Measurements from ENCODE around the gene ART3.

Gene ART3

DNA sequence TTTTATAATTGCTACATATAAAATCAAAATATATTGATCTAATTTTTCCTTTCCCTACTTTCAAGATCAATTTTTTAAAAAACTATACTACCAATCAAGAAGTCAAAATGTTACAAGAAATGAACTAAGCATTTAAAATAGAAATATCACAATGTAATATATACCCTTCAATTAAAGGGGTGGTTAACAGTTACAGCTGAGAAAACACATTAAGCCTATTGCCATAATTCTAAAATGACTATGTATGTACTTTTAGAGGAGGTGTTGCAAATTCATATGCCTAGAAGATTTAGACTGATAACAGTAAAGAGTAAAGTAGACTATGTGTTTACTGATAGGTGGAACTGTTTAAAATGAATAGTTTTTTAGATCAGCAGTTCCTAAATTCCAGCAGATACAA, 70.0 kb downstream of the ART3 start:
- H3K27me3 Mint-ChIP-seq (ENCODE audit: low read depth, poor library complexity), result no peaks in the 10 kb centered on the region
- no peak overlapping the region for H3K4me3 Mint-ChIP-seq
- H3K9me3 Mint-ChIP-seq, result no peaks in the 10 kb centered on the region
- peaks cover 48% of the 10 kb centered on the region for H3K36me3 Mint-ChIP-seq (ENCODE audit: low read depth)
- TF ChIP-seq, protein P1, sequence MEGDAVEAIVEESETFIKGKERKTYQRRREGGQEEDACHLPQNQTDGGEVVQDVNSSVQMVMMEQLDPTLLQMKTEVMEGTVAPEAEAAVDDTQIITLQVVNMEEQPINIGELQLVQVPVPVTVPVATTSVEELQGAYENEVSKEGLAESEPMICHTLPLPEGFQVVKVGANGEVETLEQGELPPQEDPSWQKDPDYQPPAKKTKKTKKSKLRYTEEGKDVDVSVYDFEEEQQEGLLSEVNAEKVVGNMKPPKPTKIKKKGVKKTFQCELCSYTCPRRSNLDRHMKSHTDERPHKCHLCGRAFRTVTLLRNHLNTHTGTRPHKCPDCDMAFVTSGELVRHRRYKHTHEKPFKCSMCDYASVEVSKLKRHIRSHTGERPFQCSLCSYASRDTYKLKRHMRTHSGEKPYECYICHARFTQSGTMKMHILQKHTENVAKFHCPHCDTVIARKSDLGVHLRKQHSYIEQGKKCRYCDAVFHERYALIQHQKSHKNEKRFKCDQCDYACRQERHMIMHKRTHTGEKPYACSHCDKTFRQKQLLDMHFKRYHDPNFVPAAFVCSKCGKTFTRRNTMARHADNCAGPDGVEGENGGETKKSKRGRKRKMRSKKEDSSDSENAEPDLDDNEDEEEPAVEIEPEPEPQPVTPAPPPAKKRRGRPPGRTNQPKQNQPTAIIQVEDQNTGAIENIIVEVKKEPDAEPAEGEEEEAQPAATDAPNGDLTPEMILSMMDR (IDR thresholded peaks at IDR 0.05), result no peak
- DNase-seq, result no peak
- H3K4me1 Mint-ChIP-seq, result peaks cover 32% of the 10 kb centered on the region
- H3K27ac Mint-ChIP-seq, result no peak overlapping the region

DNA sequence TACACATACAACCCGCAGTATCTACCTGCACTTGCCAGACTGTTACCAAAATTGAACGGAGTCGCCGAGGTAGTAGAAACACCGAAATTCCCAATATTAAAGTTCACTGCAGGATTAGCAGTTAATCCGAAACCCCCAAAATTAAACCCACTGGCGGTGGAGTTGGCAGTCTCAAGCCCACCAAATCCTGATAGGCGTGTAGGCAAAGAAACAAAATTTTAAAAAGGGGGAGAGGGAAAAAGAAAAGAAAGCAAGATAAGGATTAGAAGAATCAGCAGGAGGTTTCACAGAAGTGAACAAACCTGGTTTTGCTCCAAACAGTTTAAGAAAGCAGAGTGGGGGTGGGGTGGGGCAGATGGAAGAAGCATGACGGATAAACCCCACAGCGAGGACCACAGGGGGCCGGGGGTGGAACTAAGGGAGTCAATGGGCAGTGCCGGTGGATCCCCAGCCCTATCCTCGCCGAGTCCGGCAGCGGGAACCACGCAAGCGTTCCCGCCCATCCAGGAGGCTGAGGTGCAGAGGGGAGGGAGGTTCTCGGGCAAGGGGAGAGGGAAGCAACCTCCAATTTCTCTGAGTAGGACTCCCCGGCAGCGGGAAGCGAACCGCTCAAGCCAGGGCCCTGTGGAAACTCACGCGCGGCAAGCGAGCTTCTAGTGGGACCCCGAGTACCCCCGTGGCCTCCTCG, 73.1 kb downstream of the ART3 start:
- Mint-ChIP-seq H3K4me1 (peaks cover 43% of the 10 kb centered on the region), H3K27ac (peak overlapping the region; percentile 80), H3K9me3 (no peaks in the 10 kb centered on the region), H3K27me3 (ENCODE audit: low read depth, poor library complexity) (no peaks in the 10 kb centered on the region), H3K36me3 (ENCODE audit: low read depth) (peaks cover 22% of the 10 kb centered on the region), H3K4me3 (peak overlapping the region; percentile 98)
- TF ChIP-seq, protein P1 (IDR thresholded peaks at IDR 0.05), result no peak
- peak; percentile 71 for DNase-seq

DNA sequence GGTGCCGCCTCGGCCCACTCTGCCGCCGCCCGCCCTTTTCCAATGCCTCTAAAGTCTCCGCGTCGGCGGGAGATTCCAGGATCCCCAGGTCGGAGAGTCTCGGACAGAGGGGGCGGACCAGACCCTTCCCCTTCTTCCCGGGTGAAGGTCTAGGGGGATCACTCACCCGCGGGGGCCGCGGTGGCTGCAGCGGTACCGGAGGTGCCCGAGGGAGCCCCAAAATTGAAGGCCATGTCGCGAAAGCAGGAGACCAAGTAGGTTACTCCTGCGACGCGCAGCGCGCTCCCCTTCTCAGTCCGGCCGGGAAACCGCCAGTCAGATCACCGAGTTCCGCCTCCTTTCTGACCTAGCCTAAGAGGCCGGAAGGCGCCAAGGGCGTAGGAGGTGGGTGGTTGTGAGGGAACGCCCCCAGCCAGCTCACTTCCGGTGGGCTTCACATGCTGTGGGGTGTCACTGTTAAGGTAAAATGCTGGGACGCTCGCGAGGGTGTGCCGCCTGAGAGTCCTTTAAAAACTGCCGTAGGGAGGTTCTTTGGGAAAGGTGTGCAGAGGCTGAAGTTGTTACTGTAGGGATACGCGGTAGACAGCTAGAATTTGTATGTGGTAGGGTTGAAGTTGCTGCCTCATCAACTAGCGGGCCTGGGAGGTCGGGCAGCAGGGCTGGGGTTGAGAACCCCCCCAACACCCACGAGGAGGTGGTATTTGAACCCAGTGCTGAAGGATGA, 73.8 kb downstream of the ART3 start, which contains the start of gene NUP54:
Gene NUP54 (minus strand): TSS at position 256 of the 724 bp plus-strand sequence. CDS start 23 bp downstream, at position 233.
- Mint-ChIP-seq H3K4me1 (peaks cover 43% of the 10 kb centered on the region), H3K36me3 (ENCODE audit: low read depth) (peaks cover 16% of the 10 kb centered on the region), H3K27me3 (ENCODE audit: low read depth, poor library complexity) (no peaks in the 10 kb centered on the region), H3K27ac (peak within 1 kb of the TSS; percentile 80), H3K9me3 (no peaks in the 10 kb centered on the region), H3K4me3 (peak within 1 kb of the TSS; percentile 98)
- peak; percentile 94 for DNase-seq
- TF ChIP-seq, protein P1 (IDR thresholded peaks at IDR 0.05), result no peak

DNA sequence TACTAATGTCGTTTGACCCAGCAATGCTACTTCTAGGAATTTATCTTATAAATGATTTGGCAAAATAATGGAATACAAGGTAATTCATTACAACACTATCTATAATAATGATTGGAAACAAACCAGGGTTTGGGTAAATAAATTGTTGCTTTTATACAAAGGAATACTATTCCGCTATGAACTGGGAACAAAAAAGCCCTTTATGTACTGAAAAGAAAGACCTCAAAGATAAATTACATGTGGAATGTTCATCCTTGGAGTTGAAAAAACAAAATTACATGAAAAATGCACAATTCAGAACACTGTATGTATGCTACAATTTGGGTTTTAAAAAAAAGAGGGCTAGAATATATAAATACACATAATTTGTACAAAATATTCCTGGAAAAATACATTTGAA, 78.8 kb downstream of the ART3 start:
- H3K4me1 Mint-ChIP-seq, result peaks cover 23% of the 10 kb centered on the region
- H3K9me3 Mint-ChIP-seq, result peaks cover 5% of the 10 kb centered on the region
- H3K27ac Mint-ChIP-seq, result no peak overlapping the region
- peaks cover 10% of the 10 kb centered on the region for H3K36me3 Mint-ChIP-seq (ENCODE audit: low read depth)
- no peak for DNase-seq
- peaks cover 2% of the 10 kb centered on the region for H3K27me3 Mint-ChIP-seq (ENCODE audit: low read depth, poor library complexity)
- TF ChIP-seq, protein P1 (IDR thresholded peaks at IDR 0.05), result no peak
- H3K4me3 Mint-ChIP-seq, result no peak overlapping the region

DNA sequence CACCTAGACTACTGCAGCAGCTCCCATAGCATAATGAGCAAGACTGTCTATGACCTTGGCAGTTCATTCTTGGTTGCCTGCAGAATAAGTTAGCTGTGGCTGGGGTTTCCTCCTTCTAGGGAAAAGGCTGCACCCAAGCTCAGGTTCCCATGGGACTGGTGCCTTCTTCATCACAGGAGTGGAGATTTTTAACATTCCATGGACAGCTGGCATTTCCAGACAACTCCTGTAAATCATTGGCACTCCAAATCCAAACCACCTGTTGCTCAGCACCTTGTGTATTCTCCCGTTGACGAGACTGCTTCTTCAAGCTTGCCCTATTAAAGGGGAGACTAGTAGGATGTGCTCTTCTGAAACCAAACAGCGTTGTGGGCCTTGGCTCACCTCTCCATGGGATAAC, 81.5 kb downstream of the ART3 start:
- peaks cover 5% of the 10 kb centered on the region for H3K9me3 Mint-ChIP-seq
- H3K27me3 Mint-ChIP-seq (ENCODE audit: low read depth, poor library complexity), result peaks cover 2% of the 10 kb centered on the region
- H3K4me3 Mint-ChIP-seq, result no peak overlapping the region
- H3K27ac Mint-ChIP-seq, result no peak overlapping the region
- TF ChIP-seq, protein P1 (IDR thresholded peaks at IDR 0.05), result no peak
- peaks cover 26% of the 10 kb centered on the region for H3K36me3 Mint-ChIP-seq (ENCODE audit: low read depth)
- no peak for DNase-seq
- H3K4me1 Mint-ChIP-seq, result no peaks in the 10 kb centered on the region
